Measurements from ENCODE around the gene BABAM2.

DNA sequence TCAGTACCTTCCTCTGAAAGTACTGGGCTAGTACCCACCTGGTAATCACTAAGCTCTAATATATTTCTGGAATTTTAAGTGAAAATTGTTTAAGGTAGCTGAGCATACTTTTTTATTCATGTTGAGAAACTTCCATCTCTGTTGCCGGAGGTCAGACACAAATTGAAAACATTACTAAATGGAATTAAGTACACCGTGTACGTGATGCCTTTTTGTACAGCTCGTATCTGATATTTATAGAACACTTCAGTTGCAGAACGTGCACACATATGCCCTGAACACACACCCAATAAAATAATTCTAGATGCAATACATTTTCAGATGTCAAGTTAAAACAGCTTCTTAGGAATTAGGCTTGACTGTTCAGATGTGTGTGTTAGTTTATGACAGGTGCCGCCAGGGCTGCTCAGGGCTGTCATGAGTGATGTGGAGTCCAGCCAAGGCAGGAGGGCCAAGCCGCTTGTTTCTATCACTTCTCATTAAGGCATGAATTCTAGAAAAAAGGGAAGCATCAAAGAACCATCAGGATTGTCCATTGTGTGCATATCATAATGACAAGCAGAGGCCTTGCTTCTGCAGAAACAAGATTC, 421.2 kb downstream of the BABAM2 start:
- TF ChIP-seq CTCF (IDR thresholded peaks at IDR 0.05): no peak
- TF ChIP-seq POLR2A (IDR thresholded peaks at IDR 0.05): no peak
- TF ChIP-seq POLR2AphosphoS5 (IDR thresholded peaks at IDR 0.05; ENCODE audit: insufficient read depth in 1 of 2, low read depth in 1 of 2): no peak

Data from vagina (tissue), 2 donors.